H1 (cell line): ENCODE data around the gene PALM. TPM values are rescaled to one million over a fixed set of nuclear protein-coding genes. Genes with fewer than 3 reads are reported as not detected.

Experiments used
- ASH2L ChIP-seq: fragments of 200-600, 300-600 bp; sonication (generic); IDR thresholded peaks from one replicate; pipeline ENCODE4 v1.7.1; 2017; ENCODE audit warnings: low read length
- ATF2 ChIP-seq: IDR thresholded peaks from 2 replicates; pipeline ENCODE4 v1.6.1; 2012; ENCODE audit warnings: low read length, inconsistent platforms
- ATF3 ChIP-seq: IDR thresholded peaks from 2 replicates; pipeline ENCODE4 v1.6.1; 2011; ENCODE audit warnings: low read depth, mild to moderate bottlenecking, low read length; ENCODE audit not compliant: insufficient read depth
- BCL11A ChIP-seq, 2 experiments: IDR thresholded peaks; one replicate each; pipeline ENCODE4 v1.6.1; 2011; ENCODE audit warnings: low read depth in 2 of 2, low read length in 2 of 2, mild to moderate bottlenecking in 2 of 2
- CBX8 ChIP-seq: fragments of 300-800, 300-1000 bp; sonication (generic); IDR thresholded peaks from 2 replicates; pipeline ENCODE4 v1.7.1; 2016; ENCODE audit warnings: low read depth, low read length, borderline replicate concordance
- E2F6 ChIP-seq: IDR thresholded peaks from 2 replicates; pipeline ENCODE4 v1.6.1; 2012; ENCODE audit warnings: inconsistent platforms
- FOSL1 ChIP-seq: IDR thresholded peaks from 2 replicates; pipeline ENCODE4 v1.6.1; 2011; ENCODE audit warnings: mild to moderate bottlenecking, low read depth, low read length, moderate library complexity; ENCODE audit not compliant: insufficient read depth
- HDAC2 ChIP-seq, 2 experiments: fragments of 300-600 bp in 1 of 2; sonication (generic) in 1 of 2; IDR thresholded peaks; 2 replicates each; pipeline ENCODE4 v1.6.1; 2011 to 2012; ENCODE audit warnings: low read depth in 2 of 2, low read length in 2 of 2, mild to moderate bottlenecking in 2 of 2, moderate library complexity in 2 of 2, borderline replicate concordance in 1 of 2, inconsistent platforms in 1 of 2
- KDM1A ChIP-seq: fragments of 200-600, 300-600 bp; sonication (generic); IDR thresholded peaks from 2 replicates; pipeline ENCODE4 v1.7.1; 2016; ENCODE audit warnings: mild to moderate bottlenecking, low read length, borderline replicate concordance
- MAFK ChIP-seq: IDR thresholded peaks from 2 replicates; pipeline ENCODE4 v1.6.1; 2012; ENCODE audit warnings: low read depth, mild to moderate bottlenecking, improper control_type of control experiment, low read length
- PHF8 ChIP-seq: fragments of 200-600 bp; sonication (generic); conservative IDR thresholded peaks from 2 replicates; pipeline ENCODE4 v1.7.1; 2012; ENCODE audit warnings: low read depth, mild to moderate bottlenecking, inconsistent platforms, low read length, moderate library complexity
- POLR2AphosphoS5 ChIP-seq: IDR thresholded peaks from 2 replicates; pipeline ENCODE4 v1.6.1; 2011; ENCODE audit warnings: low read depth, low read length
- RBBP5 ChIP-seq: IDR thresholded peaks from 2 replicates; pipeline ENCODE4 v1.7.1; 2012; ENCODE audit warnings: low read depth, mild to moderate bottlenecking, inconsistent platforms, low read length, moderate library complexity, borderline replicate concordance
- RFX5 ChIP-seq: IDR thresholded peaks from 2 replicates; pipeline ENCODE4 v1.6.1; 2011; ENCODE audit warnings: low read depth, low read length, improper control_type of control experiment, borderline replicate concordance
- RNF2 ChIP-seq: fragments of 200-900, 300-1000 bp; sonication (generic); IDR thresholded peaks from 2 replicates; pipeline ENCODE4 v1.7.1; 2016; ENCODE audit warnings: borderline replicate concordance, low read depth, mild to moderate bottlenecking, antibody characterized with exemption, low read length; ENCODE audit not compliant: poor library complexity, severe bottlenecking; ENCODE audit errors: missing control alignments
- SIN3A ChIP-seq, 2 experiments: IDR thresholded peaks in 1 of 2; conservative IDR thresholded peaks in 1 of 2; 2 replicates each; pipeline ENCODE4 v1.6.1; 2011 to 2012; ENCODE audit warnings: low read length in 2 of 2, improper control_type of control experiment in 1 of 2, low read depth in 1 of 2, mild to moderate bottlenecking in 1 of 2
- SIRT6 ChIP-seq: IDR thresholded peaks from one replicate; pipeline ENCODE4 v1.7.1; 2012; ENCODE audit warnings: low read length, inconsistent platforms
- SP2 ChIP-seq: IDR thresholded peaks from 2 replicates; pipeline ENCODE4 v1.6.1; 2012; ENCODE audit warnings: mild to moderate bottlenecking, low read length, inconsistent platforms
- SRF ChIP-seq: IDR thresholded peaks from 2 replicates; pipeline ENCODE4 v1.6.1; 2011; ENCODE audit warnings: mild to moderate bottlenecking, low read depth, low read length, moderate library complexity
- TAF1 ChIP-seq: IDR thresholded peaks from 2 replicates; pipeline ENCODE4 v1.6.1; 2011; ENCODE audit warnings: mild to moderate bottlenecking, low read depth, low read length
- polyA plus RNA-seq, 7 experiments: library from polyadenylated mRNA; depleted of rRNA in 3 of 7; stranded (reverse) in 5 of 7; unstranded in 2 of 7; fragments of >200 nt in 5 of 7; fragments of 200-250 nt in 2 of 7; gene quantifications; 1 replicate in 5 of 7; 2 replicates in 1 of 7; 4 replicates in 1 of 7; pipeline versions ENCODE4 v1.2.1 to v1.2.3, GENCODE V29; 2011 to 2013; ENCODE audit warnings: missing spikeins in 2 of 7, mixed read lengths in 2 of 7
- total RNA-seq: library from RNA; stranded (reverse); fragmentation: NEBNext Ultra II Directional; extraction: Animal tissue kit (Norgen Biotek cat#: 25700); gene quantifications from 2 replicates; pipeline ENCODE4 v1.2.1, GENCODE V29; 2021

PALM gene
- total and polyA plus RNA-seq, 2 of the 8 experiments (the other 6 are each of a cell fraction or from before 2014, with no cell fraction given): 5.7 to 16.5 TPM

GRCh38 chr19:662962-663681, 45.6 kb upstream of the PALM start, which contains the start of gene RNF126 (continued):
- TF ChIP-seq SRF (no peak), E2F6 (no peak), MAFK (no peak), FOSL1 (no peak), SIRT6 (no peak), HDAC2 (IDR thresholded peaks at IDR 0.05; ENCODE audit: borderline replicate concordance in 1 of 2, low read depth in 2 of 2, low read length in 2 of 2) (0 out of 4 replicates have a peak, but pooled peaks have one; percentile 21 to 45), SP2 (no peak), SIN3A (conservative IDR thresholded peaks at IDR 0.05 in 1 of 2, IDR thresholded peaks at IDR 0.05 in 1 of 2; ENCODE audit: low read depth in 1 of 2, low read length in 2 of 2) (0 out of 4 replicates have a peak, but pooled peaks have one; percentile 22 to 49), ASH2L (no peak), RNF2 (no peak), POLR2AphosphoS5 (no peak), CBX8 (no peak), KDM1A (no peak), PHF8 (peak; percentile 81), BCL11A (IDR thresholded peaks at IDR 0.05; ENCODE audit: low read depth in 2 of 2, low read length in 2 of 2) (no peak), RBBP5 (0 out of 2 replicates have a peak, but pooled peaks have one; percentile 54), RFX5 (no peak), ATF2 (no peak), TAF1 (peak; percentile 59; the same call in 1 of the 2 replicates), ATF3 (no peak)
